ENCODE measurements around the gene CEBPA.

Gene CEBPA

DNA sequence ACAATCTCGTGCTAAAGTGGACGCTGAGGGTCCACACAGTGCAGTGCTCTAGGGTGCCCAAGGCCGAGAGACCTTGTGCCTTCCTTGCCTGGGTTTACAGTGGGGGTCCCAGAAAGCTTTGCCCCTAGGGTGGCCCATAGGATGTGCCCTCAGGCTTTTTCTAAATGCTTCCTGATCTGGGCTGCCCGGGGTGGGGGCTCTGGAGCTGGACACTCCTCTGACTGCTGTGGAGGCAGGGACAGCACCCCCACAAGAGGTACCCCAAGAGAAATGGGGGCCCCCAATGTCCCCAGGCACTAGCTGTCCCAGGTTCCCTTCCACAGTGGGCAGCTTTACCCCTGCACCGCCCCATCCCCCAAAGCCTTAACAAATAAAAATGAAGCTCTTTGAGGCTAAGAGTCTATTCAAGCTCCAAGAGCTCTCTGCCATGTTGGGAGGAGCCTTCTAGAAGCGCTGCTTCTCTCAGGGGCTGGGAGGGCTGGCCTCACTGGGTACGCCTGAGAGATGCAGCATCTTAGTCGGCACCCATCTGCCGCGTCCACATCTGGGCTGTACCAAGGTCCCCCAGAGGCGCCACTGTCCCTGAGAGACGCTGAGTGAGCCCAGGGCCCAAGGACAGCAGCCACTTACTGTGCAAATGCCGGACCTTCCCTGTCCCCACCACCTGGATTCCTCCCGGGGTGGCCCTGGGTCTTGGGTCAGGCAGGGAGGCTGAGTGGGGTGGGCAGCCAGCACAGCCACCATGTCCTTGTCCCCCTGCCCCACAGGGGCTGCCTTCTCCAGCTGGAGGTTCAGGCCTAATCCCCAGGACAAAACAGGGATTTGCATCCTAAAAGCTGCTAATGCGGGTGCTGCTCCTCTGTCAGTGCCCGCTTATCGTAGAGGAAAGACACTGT, 27.4 kb downstream of the CEBPA start:
- DNase-seq (ENCODE audit: insufficient read length) (no peak), FAIRE-seq (no peak)
- TF ChIP-seq POLR2AphosphoS5 (IDR thresholded peaks at IDR 0.05; ENCODE audit: low read depth, low read length) (no peak), POLR2A (IDR thresholded peaks at IDR 0.05; ENCODE audit: low read depth, low read length) (no peak), TAF1 (IDR thresholded peaks at IDR 0.05; ENCODE audit: borderline replicate concordance, low read depth, low read length) (no peak)

DNA sequence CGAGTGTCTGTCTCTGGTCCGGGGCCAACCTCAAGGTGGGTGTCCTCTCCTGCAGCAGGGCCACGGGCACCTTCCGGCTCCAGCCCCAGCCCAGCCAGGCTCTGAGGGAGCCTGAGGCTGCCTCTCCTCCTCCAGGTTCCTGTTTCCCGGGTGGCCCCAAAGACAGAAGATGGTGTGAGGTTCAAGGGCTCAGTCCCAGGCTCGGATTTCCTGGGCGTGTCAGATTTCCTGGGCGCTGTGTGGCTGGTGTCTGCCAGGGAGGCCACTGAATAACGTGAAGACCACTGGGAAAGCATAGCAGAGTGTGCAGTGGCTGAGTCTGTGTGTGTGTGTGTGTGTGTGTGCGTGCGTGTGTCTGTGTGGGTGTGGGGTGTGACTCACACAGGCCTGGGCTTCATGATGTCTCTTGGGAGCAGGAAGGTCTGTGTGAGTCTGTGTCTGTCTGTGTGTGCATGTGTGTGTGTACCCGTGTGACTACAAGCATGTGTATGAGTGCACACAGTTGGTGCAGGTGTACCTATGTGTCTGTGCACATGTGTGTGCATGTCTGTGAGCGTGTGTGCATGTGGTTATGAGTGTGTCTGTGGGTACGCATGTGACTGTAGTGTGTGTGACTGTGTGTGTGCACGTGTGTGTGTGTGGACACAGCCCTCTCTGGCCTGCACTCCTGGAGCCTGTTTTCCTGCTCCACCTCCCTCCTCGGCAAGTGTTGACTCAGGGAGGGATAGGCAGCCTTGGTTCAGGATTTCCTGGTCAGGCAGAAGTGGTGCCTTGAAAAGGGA, 28.3 kb downstream of the CEBPA start:
- FAIRE-seq (no peak), DNase-seq (ENCODE audit: insufficient read length) (no peak)
- TF ChIP-seq TAF1 (IDR thresholded peaks at IDR 0.05; ENCODE audit: borderline replicate concordance, low read depth, low read length) = no peak
- TF ChIP-seq POLR2A (IDR thresholded peaks at IDR 0.05; ENCODE audit: low read depth, low read length) = no peak

GRCh38 chr19:33273065-33273736, 29.1 kb downstream of the CEBPA start:
- no peak for DNase-seq (ENCODE audit: insufficient read length)
- TF ChIP-seq POLR2A (IDR thresholded peaks at IDR 0.05; ENCODE audit: low read depth, low read length) (no peak), TAF1 (IDR thresholded peaks at IDR 0.05; ENCODE audit: borderline replicate concordance, low read depth, low read length) (no peak), POLR2AphosphoS5 (IDR thresholded peaks at IDR 0.05; ENCODE audit: low read depth, low read length) (no peak)
- no peak for FAIRE-seq

DNA sequence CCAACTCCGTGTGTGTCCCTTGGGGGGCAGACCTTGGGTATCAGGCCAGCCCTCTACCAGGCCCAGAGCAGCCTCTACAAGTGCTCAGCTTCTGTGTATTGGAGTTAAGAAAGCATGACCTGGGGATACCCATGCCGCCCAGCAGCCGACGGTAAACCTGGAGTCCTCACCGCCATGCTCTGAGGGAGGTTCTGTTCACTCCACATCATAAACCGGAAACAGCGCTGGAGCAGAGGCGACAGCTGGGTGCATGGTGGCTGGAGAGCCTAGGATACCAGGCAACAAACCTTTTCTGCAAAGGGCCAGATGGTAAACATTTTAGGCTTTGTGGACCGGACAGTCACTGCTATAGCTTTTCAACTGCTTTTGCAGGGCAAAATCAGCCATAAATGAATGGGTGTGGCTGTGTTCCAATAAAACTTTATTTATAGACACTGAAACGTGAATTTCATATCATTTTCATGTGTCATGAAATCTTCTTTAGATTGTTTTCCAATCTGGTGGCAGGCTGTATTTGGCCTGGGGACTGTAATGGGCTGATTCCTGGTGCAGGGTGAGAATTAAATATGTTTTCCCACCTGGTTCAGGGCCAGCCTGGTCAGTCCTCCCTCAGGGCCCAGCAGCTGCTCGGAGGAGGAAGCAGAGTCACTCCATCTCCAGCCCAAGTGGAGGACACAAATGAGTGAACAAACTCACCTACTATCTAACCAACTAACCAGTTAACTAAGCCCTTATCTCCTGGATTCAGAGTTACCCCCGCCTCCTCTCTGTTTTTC, 30.9 kb downstream of the CEBPA start:
- FAIRE-seq = no peak
- no peak for DNase-seq (ENCODE audit: insufficient read length)

DNA sequence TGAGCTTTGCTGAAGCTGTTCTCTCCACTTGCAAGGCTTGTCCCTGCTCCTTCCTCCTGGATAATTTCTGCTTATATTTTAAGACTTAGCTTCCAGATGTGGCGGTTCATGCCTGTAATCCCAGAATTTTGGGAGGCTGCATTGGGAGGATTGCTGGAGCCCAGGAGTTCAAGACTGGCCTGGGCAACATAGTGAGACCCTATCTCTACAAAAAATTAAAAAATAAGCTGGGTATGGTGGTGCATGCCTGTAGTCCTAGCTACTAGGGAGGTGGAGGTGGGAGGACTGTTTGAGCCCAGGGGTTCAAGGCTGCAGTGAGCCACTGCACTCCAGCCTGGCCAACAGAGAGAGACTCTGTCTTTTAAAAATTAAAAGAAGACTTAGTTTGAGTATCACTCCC, 31.6 kb downstream of the CEBPA start:
- FAIRE-seq = no peak
- TF ChIP-seq TAF1 (IDR thresholded peaks at IDR 0.05; ENCODE audit: borderline replicate concordance, low read depth, low read length) = no peak
- no peak for TF ChIP-seq POLR2AphosphoS5 (IDR thresholded peaks at IDR 0.05; ENCODE audit: low read depth, low read length)
- TF ChIP-seq POLR2A (IDR thresholded peaks at IDR 0.05; ENCODE audit: low read depth, low read length) = no peak
- no peak for DNase-seq (ENCODE audit: insufficient read length)

More for the DNA sequence above, 30.9 kb downstream of the CEBPA start:
- no peak for TF ChIP-seq POLR2A (IDR thresholded peaks at IDR 0.05; ENCODE audit: low read depth, low read length)
- TF ChIP-seq TAF1 (IDR thresholded peaks at IDR 0.05; ENCODE audit: borderline replicate concordance, low read depth, low read length) = no peak
- TF ChIP-seq POLR2AphosphoS5 (IDR thresholded peaks at IDR 0.05; ENCODE audit: low read depth, low read length) = no peak

DNA sequence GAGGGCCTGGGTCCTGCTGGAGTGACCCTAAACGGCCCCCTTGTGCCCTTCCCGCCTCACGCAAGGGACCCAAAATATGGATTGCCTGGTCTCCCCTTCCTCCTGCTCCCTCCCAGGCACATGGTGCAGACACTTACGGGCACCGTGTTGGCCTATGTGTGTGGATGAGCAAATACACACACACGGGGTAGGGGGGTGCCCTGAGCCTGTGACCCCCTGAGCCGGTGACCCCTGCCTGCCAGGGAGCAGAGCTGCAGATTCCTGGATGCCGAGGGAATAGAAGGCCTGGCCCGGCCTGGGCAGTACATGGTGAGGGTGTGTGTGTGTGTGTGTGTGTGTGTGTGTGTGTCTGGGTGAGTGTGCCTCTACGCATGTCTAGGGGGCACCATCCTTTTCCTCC, 33.3 kb downstream of the CEBPA start:
- FAIRE-seq (no peak), DNase-seq (ENCODE audit: insufficient read length) (no peak)
- TF ChIP-seq TAF1 (IDR thresholded peaks at IDR 0.05; ENCODE audit: borderline replicate concordance, low read depth, low read length) (no peak), POLR2A (IDR thresholded peaks at IDR 0.05; ENCODE audit: low read depth, low read length) (no peak), POLR2AphosphoS5 (IDR thresholded peaks at IDR 0.05; ENCODE audit: low read depth, low read length) (no peak)

- FAIRE-seq (no peak), DNase-seq (ENCODE audit: insufficient read length) (no peak)
- TF ChIP-seq POLR2AphosphoS5 (IDR thresholded peaks at IDR 0.05; ENCODE audit: low read depth, low read length) (no peak), POLR2A (IDR thresholded peaks at IDR 0.05; ENCODE audit: low read depth, low read length) (no peak), TAF1 (IDR thresholded peaks at IDR 0.05; ENCODE audit: borderline replicate concordance, low read depth, low read length) (no peak)
These were observed 34.0 kb downstream of the CEBPA start for GRCh38 chr19:33268162-33268991.

- TF ChIP-seq POLR2AphosphoS5 (IDR thresholded peaks at IDR 0.05; ENCODE audit: low read depth, low read length) = no peak
- no peak for TF ChIP-seq POLR2A (IDR thresholded peaks at IDR 0.05; ENCODE audit: low read depth, low read length)
- no peak for TF ChIP-seq TAF1 (IDR thresholded peaks at IDR 0.05; ENCODE audit: borderline replicate concordance, low read depth, low read length)
- FAIRE-seq (no peak), DNase-seq (ENCODE audit: insufficient read length) (no peak)
These were observed 34.6 kb downstream of the CEBPA start for GRCh38 chr19:33267706-33268105.

- DNase-seq (ENCODE audit: insufficient read length) (no peak), FAIRE-seq (no peak)
- TF ChIP-seq POLR2AphosphoS5 (IDR thresholded peaks at IDR 0.05; ENCODE audit: low read depth, low read length) (no peak), TAF1 (IDR thresholded peaks at IDR 0.05; ENCODE audit: borderline replicate concordance, low read depth, low read length) (no peak)
These were observed 35.3 kb downstream of the CEBPA start for GRCh38 chr19:33266974-33267484.

DNA sequence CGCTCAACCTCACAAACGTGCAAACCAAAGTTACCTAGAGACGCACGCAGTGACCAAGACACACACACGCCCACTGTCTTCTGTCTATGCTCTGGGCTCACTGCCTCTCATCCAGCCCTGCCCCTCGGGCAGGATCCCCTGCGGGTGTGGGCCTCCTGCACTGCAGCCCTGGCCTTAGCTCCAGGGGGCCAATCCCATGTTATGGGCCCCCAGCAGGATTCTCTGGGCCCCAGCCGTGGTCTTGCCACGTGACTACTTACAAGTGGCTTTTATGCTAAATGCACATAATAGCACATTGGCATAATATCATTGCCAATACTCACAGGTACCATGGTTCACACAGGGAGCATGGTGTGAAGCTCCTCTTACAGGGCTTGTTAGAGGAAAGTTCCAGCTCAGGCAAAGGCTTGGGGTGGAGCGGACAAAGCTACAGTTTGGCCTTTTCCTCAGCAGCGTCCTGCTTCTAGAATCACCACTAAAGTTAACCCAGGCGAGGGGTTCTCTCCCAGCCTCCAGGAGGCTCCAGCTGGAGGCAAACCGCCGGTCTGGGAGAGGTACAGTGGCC, 37.4 kb downstream of the CEBPA start:
- no peak for TF ChIP-seq POLR2A (IDR thresholded peaks at IDR 0.05; ENCODE audit: low read depth, low read length)
- TF ChIP-seq POLR2AphosphoS5 (IDR thresholded peaks at IDR 0.05; ENCODE audit: low read depth, low read length) = no peak
- TF ChIP-seq TAF1 (IDR thresholded peaks at IDR 0.05; ENCODE audit: borderline replicate concordance, low read depth, low read length) = no peak
- no peak for FAIRE-seq
- no peak for DNase-seq (ENCODE audit: insufficient read length)

Data from GM12892 (cell line).